ENCODE measurements around the gene EWSR1.
"Not testable (repeated sequence)": the region's sequence is repeated elsewhere in the genome, so short reads cannot be mapped to it uniquely, and the experiment has no call there.

EWSR1 gene

GRCh38 chr22:29267858-29268510, at the start of gene EWSR1, which contains the start of gene RHBDD3:
TSS of gene EWSR1 (plus strand) at chr22:29268268. CDS start at chr22:29268337, 69 bp downstream.
TSS of gene RHBDD3 (minus strand) at chr22:29267981. CDS start at chr22:29265626, 2,355 bp downstream.
- DNase-seq: peak; percentile 90

GRCh38 chr22:29218758-29219408, 49.2 kb upstream of the EWSR1 start:
- DNase-seq: no peak

- not testable (repeated sequence) for DNase-seq
These were observed 48.7 kb upstream of the EWSR1 start for GRCh38 chr22:29219409-29219782.

GRCh38 chr22:29219881-29220670, 48.0 kb upstream of the EWSR1 start:
- no peak for DNase-seq

GRCh38 chr22:29224121-29224858, 43.8 kb upstream of the EWSR1 start:
- DNase-seq: no peak

GRCh38 chr22:29224859-29225410, 43.1 kb upstream of the EWSR1 start:
- no peak for DNase-seq

GRCh38 chr22:29225422-29226090, 42.5 kb upstream of the EWSR1 start:
- peak; percentile 42 for DNase-seq

- no peak for DNase-seq
These were observed 41.6 kb upstream of the EWSR1 start for GRCh38 chr22:29226351-29226981.

GRCh38 chr22:29230972-29231875, 36.8 kb upstream of the EWSR1 start:
- no peak for DNase-seq

GRCh38 chr22:29231971-29232959, 35.8 kb upstream of the EWSR1 start:
- DNase-seq: no peak

GRCh38 chr22:29233277-29233877, 34.7 kb upstream of the EWSR1 start:
- DNase-seq: no peak

- DNase-seq: peak; percentile 20
These were observed 27.6 kb upstream of the EWSR1 start for GRCh38 chr22:29240481-29240880.

GRCh38 chr22:29243874-29244446, 24.1 kb upstream of the EWSR1 start:
- DNase-seq: no peak

- no peak for DNase-seq
These were observed 23.1 kb upstream of the EWSR1 start for GRCh38 chr22:29244785-29245625.

- no peak for DNase-seq
These were observed 22.3 kb upstream of the EWSR1 start for GRCh38 chr22:29245626-29246385.

- not testable (repeated sequence) for DNase-seq
These were observed 20.2 kb upstream of the EWSR1 start for GRCh38 chr22:29247891-29248290.

- no peak for DNase-seq
These were observed 16.8 kb upstream of the EWSR1 start for GRCh38 chr22:29251265-29251664.

Data from SHP77 treated with DMSO at 0.1 percent for 48 hours (cell line).